GM18858 (cell line): ENCODE results near the gene HBA2.
"Not testable (repeated sequence)": the region's sequence is repeated elsewhere in the genome, so short reads cannot be mapped to it uniquely, and the experiment has no call there.

ENCODE experiments used
- ATAC-seq: cut with Tn5 transposase; IDR thresholded peaks from one replicate; pipeline ENCODE4 v1.9.1; 2021; ENCODE audit not compliant: unreplicated experiment

The HBA2 gene

DNA sequence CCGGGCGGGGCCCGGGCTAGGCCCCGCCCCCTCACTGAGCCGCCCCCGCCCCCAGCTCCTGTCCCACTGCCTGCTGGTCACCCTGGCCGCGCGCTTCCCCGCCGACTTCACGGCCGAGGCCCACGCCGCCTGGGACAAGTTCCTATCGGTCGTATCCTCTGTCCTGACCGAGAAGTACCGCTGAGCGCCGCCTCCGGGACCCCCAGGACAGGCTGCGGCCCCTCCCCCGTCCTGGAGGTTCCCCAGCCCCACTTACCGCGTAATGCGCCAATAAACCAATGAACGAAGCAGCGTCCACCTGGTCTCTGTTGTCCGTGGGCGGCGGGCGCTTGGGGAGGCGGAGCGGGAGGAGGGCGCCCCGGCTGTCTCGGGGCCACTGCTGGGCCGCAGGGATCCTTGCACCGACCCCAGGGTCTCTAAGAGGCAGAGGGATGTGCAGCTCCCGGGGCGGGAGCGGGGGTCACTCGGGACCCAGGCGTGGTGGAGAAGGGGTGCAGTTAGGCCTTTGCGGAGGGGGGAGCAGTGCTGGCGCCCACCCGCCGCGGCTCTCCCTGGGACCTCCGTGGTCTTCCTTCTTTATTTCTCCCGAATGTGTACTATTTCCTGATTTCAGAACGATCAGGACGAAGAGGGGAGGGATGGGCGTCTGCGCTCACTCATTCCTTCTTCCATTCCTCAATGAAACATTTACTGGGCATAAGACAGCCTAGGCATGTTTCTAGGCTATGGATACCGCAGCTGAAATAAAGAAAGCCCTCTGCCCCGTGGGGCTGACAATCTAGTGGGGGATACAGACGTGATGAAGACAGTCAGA is 18.3 kb upstream of the HBA2 start:
- no peak for ATAC-seq

- no peak for ATAC-seq
These were observed 17.7 kb upstream of the HBA2 start for GRCh38 chr16:155031-155398.

DNA sequence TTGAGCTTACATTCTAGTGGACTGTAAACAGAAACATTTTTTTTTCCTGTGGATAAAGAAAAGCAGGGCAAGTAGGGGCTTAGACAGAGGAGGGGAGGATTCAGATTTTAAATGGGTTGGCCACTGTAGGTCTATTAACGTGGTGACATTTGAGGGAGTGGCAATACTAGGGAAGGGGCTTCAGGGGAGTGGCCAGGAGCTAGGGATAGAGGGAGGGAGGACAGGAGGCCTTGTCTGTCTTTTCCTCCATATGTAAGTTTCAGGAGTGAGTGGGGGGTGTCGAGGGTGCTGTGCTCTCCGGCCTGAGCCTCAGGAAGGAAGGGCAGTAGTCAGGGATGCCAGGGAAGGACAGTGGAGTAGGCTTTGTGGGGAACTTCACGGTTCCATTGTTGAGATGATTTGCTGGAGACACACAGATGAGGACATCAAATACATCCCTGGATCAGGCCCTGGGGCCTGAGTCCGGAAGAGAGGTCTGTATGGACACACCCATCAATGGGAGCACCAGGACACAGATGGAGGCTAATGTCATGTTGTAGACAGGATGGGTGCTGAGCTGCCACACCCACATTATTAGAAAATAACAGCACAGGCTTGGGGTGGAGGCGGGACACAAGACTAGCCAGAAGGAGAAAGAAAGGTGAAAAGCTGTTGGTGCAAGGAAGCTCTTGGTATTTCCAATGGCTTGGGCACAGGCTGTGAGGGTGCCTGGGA is 13.4 kb upstream of the HBA2 start:
- ATAC-seq: no peak

DNA sequence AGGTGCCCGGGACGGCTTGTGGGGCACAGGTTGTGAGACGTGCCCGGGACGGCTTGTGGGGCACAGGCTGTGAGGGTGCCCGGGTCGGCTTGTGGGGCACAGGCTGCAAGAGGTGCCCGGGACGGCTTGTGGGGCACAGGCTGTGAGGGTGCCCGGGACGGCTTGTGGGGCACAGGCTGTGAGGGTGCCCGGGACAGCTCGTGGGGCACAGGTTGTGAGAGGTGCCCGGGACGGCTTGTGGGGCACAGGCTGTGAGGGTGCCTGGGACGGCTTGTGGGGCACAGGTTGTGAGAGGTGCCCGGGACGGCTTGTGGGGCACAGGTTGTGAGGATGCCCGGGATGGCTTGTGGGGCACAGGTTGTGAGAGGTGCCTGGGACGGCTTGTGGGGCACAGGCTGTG is 12.4 kb upstream of the HBA2 start:
- not testable (repeated sequence) for ATAC-seq

DNA sequence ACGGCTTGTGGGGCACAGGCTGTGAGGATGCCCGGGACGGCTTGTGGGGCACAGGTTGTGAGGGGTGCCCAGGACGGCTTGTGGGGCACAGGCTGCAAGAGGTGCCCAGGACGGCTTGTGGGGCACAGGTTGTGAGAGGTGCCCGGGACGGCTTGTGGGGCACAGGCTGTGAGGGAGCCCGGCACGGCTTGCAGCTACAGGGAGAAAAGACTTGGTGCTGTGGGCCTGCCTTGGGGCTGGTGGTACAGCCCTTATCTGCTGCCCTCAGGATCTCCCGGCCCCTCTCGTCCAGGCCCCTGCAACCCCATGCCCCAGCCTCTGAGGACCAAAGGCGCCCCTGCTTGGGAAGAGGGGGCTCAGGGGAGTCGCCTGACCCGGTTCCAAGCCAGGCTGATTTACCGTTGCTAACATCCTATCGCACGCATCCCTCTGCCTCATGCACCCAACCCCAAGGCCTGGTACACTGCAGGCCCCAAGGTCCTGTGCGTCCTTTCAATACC is 11.9 kb upstream of the HBA2 start:
- no peak for ATAC-seq

DNA sequence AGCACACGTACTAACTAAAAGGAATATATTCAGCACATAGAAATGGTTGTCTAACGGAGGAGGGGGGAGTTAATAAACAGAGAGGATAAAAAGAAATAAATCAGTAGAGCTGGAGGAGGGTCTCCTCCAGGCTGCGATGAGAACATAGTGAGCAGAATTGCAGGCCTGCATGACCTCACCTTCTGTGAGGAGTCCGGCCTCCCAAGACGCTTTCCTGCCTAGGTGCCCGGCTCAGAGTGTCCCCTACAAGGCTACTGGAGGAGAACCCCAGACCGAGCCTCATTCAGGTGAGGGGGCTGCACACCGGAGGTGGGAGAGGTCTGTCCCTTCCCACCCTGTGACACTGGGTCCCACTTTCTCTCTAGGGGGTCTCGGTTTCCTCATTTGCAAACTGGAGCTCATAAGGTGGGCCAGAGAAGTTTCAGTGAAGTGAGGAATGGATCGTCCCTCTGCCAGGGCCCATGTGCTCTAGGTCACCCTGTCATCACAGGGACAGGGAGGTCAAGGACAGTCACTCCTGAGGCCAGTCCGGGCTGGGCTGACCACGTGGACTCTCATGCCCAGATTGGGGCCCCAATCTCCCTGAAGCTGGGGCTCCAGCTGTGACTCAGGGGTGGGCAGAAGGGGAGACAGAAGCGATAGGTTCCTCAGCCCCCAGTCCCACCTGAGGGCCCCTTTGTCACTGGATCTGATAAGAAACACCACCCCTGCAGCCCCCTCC is 10.2 kb upstream of the HBA2 start:
- no peak for ATAC-seq

GRCh38 chr16:163139-163538 is 9.5 kb upstream of the HBA2 start:
- not testable (repeated sequence) for ATAC-seq

- ATAC-seq: not testable (repeated sequence)
These were observed 9.0 kb upstream of the HBA2 start for GRCh38 chr16:163696-164095.

DNA sequence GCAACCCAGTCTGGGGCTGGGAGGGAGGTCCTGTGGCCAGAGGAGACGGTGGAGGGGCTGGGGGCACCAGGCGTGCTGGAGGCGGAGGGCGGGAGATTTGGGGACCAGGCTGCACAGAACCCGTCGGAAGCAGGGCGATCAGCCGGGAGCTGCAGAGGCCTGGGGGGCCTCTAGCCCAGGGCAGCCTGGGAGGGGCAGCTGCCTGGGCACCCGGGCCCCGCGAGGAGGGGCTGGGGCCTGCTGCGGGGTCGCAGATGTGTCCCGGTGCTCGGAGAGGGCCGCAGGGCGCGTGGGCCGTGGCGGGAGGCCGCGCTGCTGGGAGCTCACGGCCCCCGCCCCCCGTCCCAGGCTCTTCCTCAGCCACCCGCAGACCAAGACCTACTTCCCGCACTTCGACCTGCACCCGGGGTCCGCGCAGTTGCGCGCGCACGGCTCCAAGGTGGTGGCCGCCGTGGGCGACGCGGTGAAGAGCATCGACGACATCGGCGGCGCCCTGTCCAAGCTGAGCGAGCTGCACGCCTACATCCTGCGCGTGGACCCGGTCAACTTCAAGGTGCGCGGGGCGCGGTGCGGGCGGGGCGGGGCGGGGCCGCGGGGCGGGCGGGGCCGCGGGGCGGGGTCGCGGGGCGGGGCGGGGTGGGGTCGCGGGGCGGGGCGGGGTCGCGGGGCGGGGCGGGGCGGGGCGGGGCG is 8.4 kb upstream of the HBA2 start:
- not testable (repeated sequence) for ATAC-seq

DNA sequence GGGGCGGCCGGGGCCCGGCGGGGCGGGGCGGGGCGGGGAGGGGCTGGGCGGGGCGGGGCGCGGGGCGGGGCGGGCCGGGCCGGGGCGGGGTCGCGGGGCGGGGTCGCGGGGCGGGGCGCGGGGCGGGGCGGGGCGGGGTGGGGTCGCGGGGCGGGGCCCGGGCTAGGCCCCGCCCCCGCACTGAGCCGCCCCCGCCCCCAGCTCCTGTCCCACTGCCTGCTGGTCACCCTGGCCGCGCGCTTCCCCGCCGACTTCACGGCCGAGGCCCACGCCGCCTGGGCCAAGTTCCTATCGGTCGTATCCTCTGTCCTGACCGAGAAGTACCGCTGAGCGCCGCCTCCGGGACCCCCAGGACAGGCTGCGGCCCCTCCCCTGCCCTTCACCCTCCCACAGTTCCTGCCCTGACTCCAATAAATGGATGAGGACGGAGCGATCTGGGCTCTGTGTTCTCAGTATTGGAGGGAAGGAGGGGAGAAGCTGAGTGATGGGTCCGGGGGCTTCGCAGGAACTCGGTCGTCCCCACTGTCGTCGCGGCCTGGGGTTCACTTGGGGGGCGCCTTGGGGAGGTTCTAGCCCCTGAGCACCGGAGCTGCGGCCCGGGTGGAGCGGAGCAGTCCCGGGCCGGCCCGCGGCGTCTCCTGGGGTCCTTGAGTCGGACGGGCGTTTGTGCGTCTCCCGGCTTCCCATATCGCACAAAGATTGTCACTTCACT is 7.7 kb upstream of the HBA2 start:
- ATAC-seq: no peak

- ATAC-seq: no peak
These were observed 6.9 kb upstream of the HBA2 start, which contains the start of gene HBM for GRCh38 chr16:165539-166374. TSS of gene HBM (plus strand) at chr16:165978. CDS start at chr16:165998, 20 bp downstream.

DNA sequence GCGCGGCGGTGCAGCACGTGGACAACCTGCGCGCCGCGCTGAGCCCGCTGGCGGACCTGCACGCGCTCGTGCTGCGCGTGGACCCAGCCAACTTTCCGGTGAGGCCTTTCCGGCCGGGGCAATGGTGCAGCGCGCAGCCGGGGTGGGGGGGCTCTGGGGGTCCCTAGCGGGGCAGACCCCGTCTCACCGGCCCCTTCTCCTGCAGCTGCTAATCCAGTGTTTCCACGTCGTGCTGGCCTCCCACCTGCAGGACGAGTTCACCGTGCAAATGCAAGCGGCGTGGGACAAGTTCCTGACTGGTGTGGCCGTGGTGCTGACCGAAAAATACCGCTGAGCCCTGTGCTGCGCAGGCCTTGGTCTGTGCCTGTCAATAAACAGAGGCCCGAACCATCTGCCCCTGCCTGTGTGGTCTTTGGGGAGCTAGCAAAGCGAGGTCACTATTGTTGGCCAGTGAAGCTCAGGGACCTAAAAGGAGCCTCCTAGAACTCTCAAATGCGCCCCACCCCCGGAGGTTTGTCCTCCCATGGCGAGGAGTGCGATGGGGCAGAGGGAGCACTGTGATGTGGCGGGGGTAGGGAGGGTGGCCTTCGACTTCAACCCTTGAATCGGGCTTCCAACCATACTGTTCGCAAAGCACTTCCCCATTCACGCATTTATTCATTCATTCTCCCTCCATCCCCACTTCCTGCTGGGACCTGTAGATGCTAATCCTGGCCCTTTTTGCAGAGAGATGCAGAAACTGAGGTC is 6.1 kb upstream of the HBA2 start:
- no peak for ATAC-seq

DNA sequence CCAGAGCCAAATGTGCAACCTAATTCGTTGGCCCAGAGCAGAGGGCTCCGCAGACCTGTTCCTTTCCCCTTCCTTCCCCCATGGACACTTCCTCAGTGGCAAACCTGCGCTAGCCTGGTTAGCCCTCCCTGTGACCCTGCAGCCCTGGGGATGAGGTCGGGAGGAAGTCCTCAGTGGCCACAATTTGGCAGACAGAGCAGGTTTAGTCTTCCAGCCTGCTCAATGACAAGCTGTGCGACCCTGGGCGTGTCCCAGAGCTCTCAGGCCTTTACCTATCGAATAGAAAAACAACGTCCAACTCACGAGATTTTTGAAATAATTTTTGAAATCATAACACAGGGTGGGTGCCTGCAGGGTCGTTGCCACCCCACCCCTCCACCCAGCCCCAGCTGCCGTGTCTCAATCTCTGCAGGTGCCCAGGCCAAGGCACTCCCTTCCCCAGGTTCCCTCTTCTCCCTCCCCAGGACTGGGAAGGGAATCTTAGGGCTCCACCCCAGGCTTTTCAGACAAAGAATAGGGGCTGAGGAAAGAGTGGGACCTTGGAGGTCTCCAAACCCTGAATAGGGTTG is 5.5 kb upstream of the HBA2 start:
- ATAC-seq: no peak

- ATAC-seq: no peak
These were observed 4.3 kb upstream of the HBA2 start for GRCh38 chr16:168424-168823.

DNA sequence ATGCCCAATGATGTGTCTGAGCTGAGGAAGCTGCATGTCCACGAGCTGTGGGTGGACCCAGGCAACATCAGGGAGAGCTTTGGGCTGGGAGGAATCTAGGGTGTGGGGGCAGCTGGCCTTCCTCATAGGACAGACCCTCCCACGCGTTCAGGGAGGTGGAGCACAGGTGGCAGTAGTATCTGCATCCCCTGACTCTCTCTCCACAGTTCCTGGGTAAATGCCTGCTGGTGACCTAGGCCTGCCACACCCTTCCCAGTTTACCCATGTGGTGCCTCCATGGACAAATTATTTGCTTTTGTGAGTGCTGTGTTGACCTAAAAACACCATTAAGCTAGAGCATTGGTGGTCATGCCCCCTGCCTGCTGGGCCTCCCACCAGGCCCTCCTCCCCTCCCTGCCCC is 3.7 kb upstream of the HBA2 start:
- no peak for ATAC-seq

- not testable (repeated sequence) for ATAC-seq
These were observed 2.6 kb upstream of the HBA2 start for GRCh38 chr16:170088-170507.

DNA sequence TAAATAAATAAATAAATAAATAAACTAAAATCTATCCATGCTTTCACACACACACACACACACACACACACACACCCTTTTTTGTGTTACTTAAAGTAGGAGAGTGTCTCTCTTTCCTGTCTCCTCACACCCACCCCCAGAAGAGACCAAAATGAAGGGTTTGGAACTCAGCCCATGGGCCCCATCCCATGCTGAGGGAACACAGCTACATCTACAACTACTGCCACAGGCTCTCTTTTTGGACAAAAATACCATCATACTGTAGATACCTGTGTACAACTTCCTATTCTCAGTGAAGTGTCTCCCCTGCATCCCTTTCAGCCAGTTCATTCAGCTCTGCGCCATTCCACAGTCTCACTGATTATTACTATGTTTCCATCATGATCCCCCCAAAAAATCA is 1.9 kb upstream of the HBA2 start:
- ATAC-seq: no peak

- ATAC-seq: not testable (repeated sequence)
These were observed 657 bp downstream of the HBA2 start for GRCh38 chr16:173211-173854.
